Ramos (cell line): Measurements from ENCODE around the gene NARF.

Experiments
- in situ Hi-C: fragments of 300-500 bp; cut with MboI; formaldehyde crosslinking; loops from one replicate; pipeline ENCODE4 v1.14.3; 2022; ENCODE audit warnings: low sequenced_read_pairs; ENCODE audit not compliant: unreplicated experiment

Gene NARF

DNA sequence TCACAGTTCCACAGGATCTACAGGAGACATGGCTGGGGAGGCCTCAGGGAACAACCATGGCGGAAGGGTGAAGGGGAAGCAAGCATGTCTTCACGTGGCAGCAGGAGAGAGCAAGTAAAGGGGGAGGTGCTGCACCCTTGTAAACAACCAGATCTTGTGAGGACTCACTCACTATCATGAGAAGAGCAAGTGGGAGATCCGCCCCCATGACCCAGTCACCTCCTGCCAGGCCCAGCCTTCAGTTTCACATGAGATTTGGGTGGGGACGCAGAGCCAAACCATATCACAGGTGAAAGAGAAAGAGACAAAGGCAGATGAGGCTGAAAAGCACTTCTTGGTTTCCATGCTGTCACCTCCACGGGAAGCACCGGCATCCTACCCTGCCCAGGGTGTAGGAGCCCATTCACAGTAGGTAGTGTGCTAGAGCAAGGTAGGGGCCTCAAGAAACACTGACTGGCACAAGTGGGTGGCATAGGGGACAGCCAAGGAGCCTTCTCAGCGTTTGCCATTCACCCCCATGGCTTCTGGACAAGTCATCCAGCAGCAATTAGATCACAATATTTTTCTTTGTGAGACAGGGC, 6.6 kb downstream of the NARF start:
- in situ Hi-C loops: no loop called here

- in situ Hi-C loops: no loop called here
Measured at GRCh38 chr17:82468692-82469091, 10.2 kb downstream of the NARF start.

- in situ Hi-C loops: no loop called here
Measured at GRCh38 chr17:82470065-82470464, 11.5 kb downstream of the NARF start.

- in situ Hi-C loops: no loop called here
Measured at GRCh38 chr17:82474223-82475010, 15.9 kb downstream of the NARF start.

DNA sequence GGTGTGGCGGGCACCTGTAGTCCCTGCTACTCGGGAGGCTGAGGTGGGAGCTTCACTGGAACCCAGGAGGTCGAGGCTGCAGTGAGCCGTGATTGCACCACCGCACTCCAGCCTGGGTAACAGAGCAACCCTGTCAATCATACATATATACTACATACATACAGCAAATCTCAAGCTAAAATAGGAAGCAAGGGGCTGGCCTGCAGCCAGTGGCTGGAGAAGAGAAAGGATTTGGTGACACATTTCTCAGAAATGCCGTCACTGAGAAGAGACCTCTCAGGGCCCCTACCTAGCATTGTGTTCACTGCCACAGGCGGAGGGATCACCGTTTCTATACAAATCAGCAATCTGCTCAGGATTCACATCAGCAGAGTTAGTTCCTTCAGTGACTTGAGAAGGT, 16.9 kb downstream of the NARF start:
- in situ Hi-C loops: no loop called here

- in situ Hi-C loops: no loop called here
Measured at GRCh38 chr17:82477934-82478333, 19.4 kb downstream of the NARF start.

GRCh38 chr17:82479602-82480001, 21.1 kb downstream of the NARF start:
- in situ Hi-C loops: no loop called here

- in situ Hi-C loops: no loop called here
Measured at GRCh38 chr17:82480318-82480717, 21.8 kb downstream of the NARF start.

DNA sequence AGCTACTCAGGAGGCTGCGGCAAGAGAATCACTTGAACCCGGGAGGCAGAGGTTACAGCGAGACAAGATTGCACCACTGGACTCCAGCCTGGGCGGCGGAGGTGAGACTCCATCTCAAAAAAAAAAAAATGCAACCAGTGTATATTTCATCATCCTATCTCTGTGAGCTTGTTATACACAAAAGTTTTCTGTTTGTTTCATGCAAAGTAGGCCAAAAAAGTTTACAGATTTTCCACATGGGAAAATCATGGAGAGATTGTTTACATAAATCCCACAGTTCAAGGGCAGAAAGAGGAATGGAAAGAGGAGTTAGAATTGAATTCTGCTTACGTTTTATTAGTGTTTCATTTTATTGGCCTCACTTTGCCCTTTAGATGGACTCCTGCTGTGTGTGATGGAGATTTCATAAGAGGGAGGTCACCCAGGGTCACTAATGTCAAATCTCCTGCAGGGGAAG, 24.7 kb downstream of the NARF start:
- in situ Hi-C loops: no loop called here

DNA sequence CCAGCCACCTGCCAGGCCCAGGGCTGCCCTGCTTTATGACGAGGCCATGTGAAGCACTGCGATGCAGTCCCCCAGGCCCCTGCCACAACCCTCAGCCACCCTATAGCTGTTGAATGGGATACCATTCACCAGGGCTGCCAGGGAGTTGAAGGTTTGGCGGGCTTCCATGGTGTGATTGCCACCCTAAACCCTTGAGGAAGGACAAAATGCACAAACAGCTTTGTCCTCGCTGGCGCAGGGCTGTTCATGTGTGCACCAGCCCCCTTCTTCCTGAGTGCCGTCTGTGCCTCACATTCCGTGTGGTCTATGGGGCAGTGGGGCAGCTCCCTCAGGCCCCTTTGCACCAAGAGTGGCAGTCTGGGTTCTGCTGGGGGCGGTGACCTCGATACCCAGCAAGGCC, 25.3 kb downstream of the NARF start:
- in situ Hi-C loops: no loop called here

DNA sequence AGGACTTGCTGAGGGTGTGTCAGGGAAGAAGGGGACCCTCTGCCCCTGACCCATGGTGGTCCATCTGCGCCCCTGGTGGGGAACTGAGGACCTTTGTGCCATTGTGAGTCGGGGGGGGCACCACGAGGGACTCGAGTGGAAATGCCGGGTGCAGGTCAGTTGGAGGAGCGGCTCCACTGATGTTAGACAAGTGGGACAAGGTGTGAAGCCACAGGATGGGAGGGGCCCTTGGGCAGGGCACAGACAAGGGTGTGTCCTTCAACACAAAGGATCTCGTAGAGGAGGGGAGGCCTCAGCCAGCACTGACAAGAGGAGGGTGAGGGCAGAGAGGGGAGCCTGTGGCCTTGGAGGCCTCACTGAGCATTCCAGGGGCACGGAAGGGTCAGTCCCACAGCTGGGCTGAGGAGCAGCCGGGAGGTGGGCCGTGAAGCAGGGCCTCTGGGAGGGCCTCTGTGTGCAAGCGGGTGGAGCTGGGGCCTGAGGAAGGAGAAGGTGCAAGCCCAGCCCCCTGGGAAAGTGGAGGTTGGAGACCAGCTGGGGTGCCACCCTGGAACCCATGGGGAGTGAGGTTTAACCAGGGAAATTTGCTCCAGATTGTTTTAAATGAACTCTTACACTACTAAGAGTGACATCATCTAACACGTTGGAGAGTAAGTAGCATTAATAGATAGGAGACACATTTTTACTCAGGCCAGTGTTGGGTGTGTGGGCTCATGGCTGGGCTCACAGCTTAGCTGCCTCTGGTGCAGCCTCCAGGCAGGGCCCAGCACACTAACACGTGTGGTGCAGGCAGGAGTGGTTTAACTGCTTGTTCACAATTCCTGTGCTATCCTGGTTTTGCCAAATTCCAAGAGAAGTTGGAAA, 27.9 kb downstream of the NARF start:
- in situ Hi-C loops: no loop called here

GRCh38 chr17:82487910-82488309, 29.4 kb downstream of the NARF start:
- in situ Hi-C loops: no loop called here

DNA sequence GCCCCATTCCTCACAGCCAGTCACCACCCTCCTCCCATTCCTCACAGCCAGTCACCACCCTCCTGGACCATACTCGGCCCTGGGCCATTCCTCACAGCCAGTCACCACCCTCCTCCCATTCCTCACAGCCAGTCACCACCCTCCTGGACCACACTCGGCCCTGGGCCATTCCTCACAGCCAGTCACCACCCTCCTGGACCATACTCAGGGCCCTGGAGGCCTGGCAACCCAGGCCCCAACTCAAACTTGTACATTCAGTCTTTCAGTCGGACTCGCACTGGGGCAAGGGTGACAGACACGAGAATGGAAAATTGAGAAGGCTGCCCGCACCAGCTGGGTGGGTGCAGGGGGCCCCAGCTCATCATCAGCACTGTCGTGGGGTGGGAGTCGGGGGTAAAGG, 30.6 kb downstream of the NARF start:
- in situ Hi-C loops: no loop called here

DNA sequence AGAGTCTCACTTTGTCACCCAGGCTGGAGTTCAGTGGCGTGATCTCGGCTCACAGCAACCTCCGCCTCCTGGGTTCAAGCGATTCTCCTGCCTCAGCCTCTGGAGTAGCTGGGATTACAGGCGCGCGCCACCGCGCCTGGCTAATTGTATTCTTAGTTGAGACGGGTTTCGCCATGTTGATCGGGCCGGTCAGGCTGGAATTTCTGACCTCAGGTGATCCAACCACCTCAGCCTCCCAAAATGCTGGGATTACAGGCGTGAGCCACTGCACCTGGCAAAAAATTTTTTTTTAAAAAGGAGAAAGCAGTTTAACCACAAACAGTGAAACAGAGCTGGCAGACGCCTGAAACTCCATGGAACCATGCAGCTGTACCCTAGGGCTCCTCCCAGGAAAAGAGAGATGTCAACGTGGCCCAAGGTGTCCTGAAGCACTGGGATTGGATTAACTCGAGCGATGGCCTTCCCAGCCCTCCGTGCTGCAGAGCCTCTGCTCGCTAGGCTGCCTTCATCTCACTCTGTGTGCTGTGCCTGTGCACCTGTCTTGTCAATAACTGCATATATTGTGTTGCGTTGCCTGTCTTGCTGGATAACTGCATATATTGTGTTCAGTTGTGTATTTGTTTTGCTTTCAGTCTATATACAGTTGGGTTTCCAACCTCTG, 31.4 kb downstream of the NARF start:
- in situ Hi-C loops: no loop called here

DNA sequence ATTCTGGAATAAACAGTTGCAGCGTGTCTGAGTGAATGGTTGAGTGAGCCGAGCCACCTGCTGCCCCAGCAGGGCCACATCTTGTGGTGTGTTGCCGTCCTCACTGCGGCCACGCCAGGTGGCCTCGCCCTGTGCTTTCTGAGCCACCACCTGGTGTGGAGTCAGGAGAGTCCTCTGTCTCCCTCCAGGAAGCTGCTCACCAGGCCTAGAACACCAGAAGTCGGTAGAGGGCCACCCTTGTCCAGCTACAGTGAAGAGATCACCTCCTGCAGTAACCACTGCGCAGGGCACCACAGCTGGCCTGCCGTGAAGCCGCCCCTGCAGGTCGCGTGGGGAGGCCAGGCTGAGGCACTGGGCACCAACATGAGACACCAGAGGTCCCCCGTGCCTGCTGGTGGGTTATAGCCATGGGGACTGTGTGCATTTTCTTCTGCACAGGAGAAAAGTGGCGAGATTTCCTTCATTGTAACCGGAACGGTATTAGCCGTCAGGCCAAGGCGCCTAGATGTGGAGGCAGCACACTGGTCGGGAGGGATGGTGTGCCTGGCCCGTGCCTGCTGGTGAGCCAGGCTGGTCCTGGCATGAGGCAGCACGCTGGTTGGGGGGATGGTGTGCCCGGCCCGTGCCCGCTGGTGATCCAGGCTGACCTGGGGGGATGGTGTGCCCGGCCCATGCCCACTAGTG, 32.1 kb downstream of the NARF start:
- in situ Hi-C loops: no loop called here

DNA sequence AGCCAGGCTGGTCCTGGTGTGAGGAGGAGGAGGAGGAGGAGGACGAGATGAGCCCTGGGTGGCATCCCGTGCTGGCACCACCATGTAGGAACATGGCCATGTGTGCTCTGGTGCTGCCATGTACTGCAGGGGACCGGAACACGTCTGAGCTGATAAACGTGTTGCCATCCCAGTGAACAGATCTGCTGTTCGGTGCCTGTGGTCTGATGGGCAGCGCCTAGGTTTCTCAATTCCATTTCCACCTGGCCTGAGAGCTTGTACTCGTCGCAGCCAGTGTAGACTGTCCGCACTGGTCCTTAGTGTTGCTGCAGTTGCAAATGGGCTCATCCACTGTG, 32.6 kb downstream of the NARF start:
- in situ Hi-C loops: no loop called here

GRCh38 chr17:82491533-82491932, 33.0 kb downstream of the NARF start:
- in situ Hi-C loops: no loop called here

- in situ Hi-C loops: no loop called here
Measured at GRCh38 chr17:82492643-82493225, 34.2 kb downstream of the NARF start.

GRCh38 chr17:82493226-82493781, 34.8 kb downstream of the NARF start:
- in situ Hi-C loops: no loop called here
